ENCODE data around the gene FANCM. TPM values are rescaled to one million over a fixed set of nuclear protein-coding genes. Genes with fewer than 3 reads are reported as not detected.
A peak's percentile ranks its signal among the peaks of the same experiment; 100 is the strongest.

FANCM gene
- total RNA-seq, 6 experiments from 2014 or later, result 5.4 to 8.7 (median 6.0) TPM

- no peaks in the 10 kb centered on the region for H3K9me3 Mint-ChIP-seq
- H3K4me1 Mint-ChIP-seq (ENCODE audit: low read depth), result peaks cover 12% of the 10 kb centered on the region; the same call in 1 of the 2 replicates
- no peak overlapping the region for H3K27ac Mint-ChIP-seq
- H3K4me3 Mint-ChIP-seq, result no peak overlapping the region
- no peaks in the 10 kb centered on the region; the same call in 1 of the 2 replicates for H3K27me3 Mint-ChIP-seq (ENCODE audit: insufficient read depth)
- peaks cover 20% of the 10 kb centered on the region for H3K36me3 Mint-ChIP-seq (ENCODE audit: low read depth)
- DNase-seq, result no peak
- TF ChIP-seq CTCF (IDR thresholded peaks at IDR 0.05), result no peak
Measured at GRCh38 chr14:45128963-45129629, 6.6 kb upstream of the FANCM start.

GRCh38 chr14:45133683-45134050 lies 2.1 kb upstream of the FANCM start:
- Mint-ChIP-seq H3K9me3 (no peaks in the 10 kb centered on the region), H3K36me3 (ENCODE audit: low read depth) (peaks cover 8% of the 10 kb centered on the region), H3K4me3 (peak overlapping the region; percentile 98), H3K27ac (peak overlapping the region; percentile 91), H3K27me3 (ENCODE audit: insufficient read depth) (0 out of 2 replicates have a peak, but pooled peaks cover 2% of the 10 kb centered on the region), H3K4me1 (ENCODE audit: low read depth) (peaks cover 26% of the 10 kb centered on the region)
- DNase-seq, result no peak
- no peak for TF ChIP-seq CTCF (IDR thresholded peaks at IDR 0.05)

GRCh38 chr14:45134051-45134958 lies 1.4 kb upstream of the FANCM start, which contains the start of gene FKBP3:
Gene FKBP3, minus strand, starts transcription at chr14:45134481. Its CDS starts 25 bp downstream, at chr14:45134456.
- H3K27ac Mint-ChIP-seq, result peak within 1 kb of the TSS; percentile 91
- peak within 1 kb of the TSS; percentile 98 for H3K4me3 Mint-ChIP-seq
- peaks cover 31% of the 10 kb centered on the region for H3K4me1 Mint-ChIP-seq (ENCODE audit: low read depth)
- DNase-seq, result peak; percentile 99
- TF ChIP-seq CTCF (IDR thresholded peaks at IDR 0.05), result peak; percentile 51; the same call in 1 of the 2 replicates
- H3K27me3 Mint-ChIP-seq (ENCODE audit: insufficient read depth), result 0 out of 2 replicates have a peak, but pooled peaks cover 2% of the 10 kb centered on the region
- no peaks in the 10 kb centered on the region for H3K9me3 Mint-ChIP-seq
- peaks cover 8% of the 10 kb centered on the region for H3K36me3 Mint-ChIP-seq (ENCODE audit: low read depth)

- peak; percentile 36 for DNase-seq
- Mint-ChIP-seq H3K4me1 (ENCODE audit: low read depth) (peaks cover 33% of the 10 kb centered on the region), H3K27me3 (ENCODE audit: insufficient read depth) (0 out of 2 replicates have a peak, but pooled peaks cover 2% of the 10 kb centered on the region), H3K27ac (peak overlapping the region; percentile 91), H3K36me3 (ENCODE audit: low read depth) (peaks cover 8% of the 10 kb centered on the region), H3K9me3 (no peaks in the 10 kb centered on the region), H3K4me3 (peak overlapping the region; percentile 98)
- no peak for TF ChIP-seq CTCF (IDR thresholded peaks at IDR 0.05)
Measured at GRCh38 chr14:45135156-45135555, 574 bp upstream of the FANCM start.

- H3K27me3 Mint-ChIP-seq (ENCODE audit: insufficient read depth), result 0 out of 2 replicates have a peak, but pooled peaks cover 2% of the 10 kb centered on the region
- peaks cover 26% of the 10 kb centered on the region for H3K4me1 Mint-ChIP-seq (ENCODE audit: low read depth)
- H3K36me3 Mint-ChIP-seq (ENCODE audit: low read depth), result peaks cover 8% of the 10 kb centered on the region
- peak overlapping the region; percentile 98 for H3K4me3 Mint-ChIP-seq
- TF ChIP-seq CTCF (IDR thresholded peaks at IDR 0.05), result no peak
- H3K9me3 Mint-ChIP-seq, result no peaks in the 10 kb centered on the region
- H3K27ac Mint-ChIP-seq, result peak overlapping the region; percentile 91
- DNase-seq, result no peak
Measured at GRCh38 chr14:45136399-45136798, 669 bp downstream of the FANCM start.

Data from HFFc6 (cell line).